ENCODE data around the gene BACH2. TPM values are rescaled to one million over a fixed set of nuclear protein-coding genes. Genes with fewer than 3 reads are reported as not detected.

The BACH2 gene
- total and polyA plus RNA-seq, 2 of the 4 experiments (the other 2 are of a cell fraction): 1.3 to 1.4 TPM

DNA sequence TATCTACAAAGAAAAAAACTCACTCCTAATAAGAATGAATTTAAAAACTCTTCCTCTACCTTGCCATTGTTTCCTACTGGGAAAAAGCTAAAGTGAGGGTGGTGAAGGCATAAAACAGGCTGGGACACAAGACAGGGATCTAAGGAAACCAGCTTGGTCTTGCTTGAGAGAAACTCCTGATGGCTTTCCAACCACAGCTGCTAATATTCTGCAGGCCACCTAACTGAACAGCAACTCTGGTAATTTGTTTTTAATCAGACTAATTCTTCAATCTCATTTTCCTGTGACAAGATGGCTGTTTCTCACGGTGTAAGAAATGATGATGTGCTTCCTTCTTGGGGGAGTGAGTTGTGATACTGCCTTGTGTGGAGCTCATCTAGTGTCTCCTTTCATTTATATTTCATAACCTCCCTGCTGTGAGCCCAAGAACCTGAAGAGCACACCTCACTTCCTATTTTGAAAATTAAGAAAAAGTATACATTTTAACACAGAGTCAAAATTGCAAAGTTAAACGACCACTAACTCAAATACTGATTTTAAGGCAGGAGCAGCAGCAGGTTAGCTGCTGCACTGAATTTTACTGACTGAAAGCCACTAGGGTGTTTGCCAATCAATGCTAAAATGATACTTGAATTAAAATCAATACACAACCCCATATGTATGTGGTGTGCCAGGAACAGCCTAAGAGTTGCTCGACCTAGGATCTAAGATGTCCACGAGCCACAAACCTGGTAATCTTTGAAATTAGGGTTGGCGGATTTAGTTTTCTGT, 58.0 kb downstream of the BACH2 start:
- intact Hi-C loops (cut with micrococcal nuclease): no loop called here
- in situ Hi-C loops (cut with MboI; ENCODE audit: low sequenced_read_pairs): no loop called here
- DNase-seq: no peak
- H2BK5ac ChIP-seq (ENCODE audit: low read depth, low read length, poor library complexity, severe bottlenecking): no peak overlapping the region
- H2AK9ac ChIP-seq (replicated peaks; ENCODE audit: low read depth, low read length, poor library complexity): no peak overlapping the region
- no CpG with 5 or more reads among the region's 5 CpGs for WGBS, 2 experiments (ENCODE audit: extremely low coverage in 2 of 2, insufficient read length in 1 of 2)
- no peak overlapping the region for H3K14ac ChIP-seq (replicated peaks; ENCODE audit: low read depth, low read length)
- H4K5ac ChIP-seq (ENCODE audit: low read depth, low read length): no peak overlapping the region
- H3K23ac ChIP-seq (ENCODE audit: low read depth, low read length): no peak overlapping the region
- H2BK15ac ChIP-seq (ENCODE audit: low read depth, low read length): no peak overlapping the region
- H3K4me3 ChIP-seq (ENCODE audit: insufficient read depth, low read depth, low read length): no peak overlapping the region
- H3K4me2 ChIP-seq (ENCODE audit: low read depth, low read length): no peak overlapping the region
- no TSS peak for BruUV-seq (replicated peaks)
- H4K20me1 ChIP-seq (ENCODE audit: insufficient read depth, low read length): no peaks in the 10 kb centered on the region
- no peak overlapping the region for H3K18ac ChIP-seq (ENCODE audit: low read depth, low read length)
- H2BK120ac ChIP-seq (ENCODE audit: low read depth, low read length): no peak overlapping the region
- no peak for ATAC-seq (ENCODE audit: low read depth)
- H3K79me1 ChIP-seq (ENCODE audit: low read depth in 1 of 2, low read length in 2 of 2): no peaks in the 10 kb centered on the region
- H2AFZ ChIP-seq (replicated peaks; ENCODE audit: low read length, poor library complexity): no peak overlapping the region
- no peaks in the 10 kb centered on the region for H3K27me3 ChIP-seq (ENCODE audit: control insufficient read depth, insufficient read depth, low read length)
- H2AK5ac ChIP-seq (ENCODE audit: low read depth, low read length): no peak overlapping the region
- H4K91ac ChIP-seq (ENCODE audit: insufficient read depth, low read depth, low read length): no peak overlapping the region
- CTCF ChIA-PET: no interaction called here
- H4K8ac ChIP-seq (ENCODE audit: low read depth in 2 of 2, low read length in 2 of 2): no peak overlapping the region
- H3K9ac ChIP-seq (ENCODE audit: low read depth, low read length): no peak overlapping the region
- no peak overlapping the region for H3K4ac ChIP-seq (ENCODE audit: low read depth, low read length)
- no peak for TF ChIP-seq CTCF (conservative IDR thresholded peaks at IDR 0.05; ENCODE audit: low read depth, low read length)
- no peak for TF ChIP-seq MAFK (IDR thresholded peaks at IDR 0.05; ENCODE audit: low read depth, low read length)
- TF ChIP-seq, protein P1, sequence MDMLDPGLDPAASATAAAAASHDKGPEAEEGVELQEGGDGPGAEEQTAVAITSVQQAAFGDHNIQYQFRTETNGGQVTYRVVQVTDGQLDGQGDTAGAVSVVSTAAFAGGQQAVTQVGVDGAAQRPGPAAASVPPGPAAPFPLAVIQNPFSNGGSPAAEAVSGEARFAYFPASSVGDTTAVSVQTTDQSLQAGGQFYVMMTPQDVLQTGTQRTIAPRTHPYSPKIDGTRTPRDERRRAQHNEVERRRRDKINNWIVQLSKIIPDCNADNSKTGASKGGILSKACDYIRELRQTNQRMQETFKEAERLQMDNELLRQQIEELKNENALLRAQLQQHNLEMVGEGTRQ (IDR thresholded peaks at IDR 0.05; ENCODE audit: low read depth, low read length): no peak
- no peak for TF ChIP-seq RFX5 (IDR thresholded peaks at IDR 0.05; ENCODE audit: low read depth, low read length)
- TF ChIP-seq MAZ (IDR thresholded peaks at IDR 0.05; ENCODE audit: borderline replicate concordance, low read depth, low read length): no peak
- TF ChIP-seq SMC3 (IDR thresholded peaks at IDR 0.05; ENCODE audit: low read depth, low read length): no peak
- TF ChIP-seq MXI1 (IDR thresholded peaks at IDR 0.05; ENCODE audit: borderline replicate concordance, low read depth, low read length): no peak
- TF ChIP-seq FOS (IDR thresholded peaks at IDR 0.05; ENCODE audit: low read depth, low read length): no peak
- H3K4me1 ChIP-seq (ENCODE audit: control insufficient read depth, insufficient read depth, low read length): no peaks in the 10 kb centered on the region; the same call in 1 of the 2 replicates
- no peak overlapping the region for H3K27ac ChIP-seq (ENCODE audit: insufficient read depth, low read length)
- no peaks in the 10 kb centered on the region for H3K9me3 ChIP-seq (ENCODE audit: control insufficient read depth, insufficient read depth, low read length)
- H2BK20ac ChIP-seq (ENCODE audit: low read depth, low read length): no peak overlapping the region
- no peak overlapping the region for H3K56ac ChIP-seq (ENCODE audit: extremely low read depth, insufficient read depth, low read length)
- no peaks in the 10 kb centered on the region for H3K36me3 ChIP-seq (ENCODE audit: control insufficient read depth, insufficient read depth, low read length)
- no peaks in the 10 kb centered on the region; the same call in 1 of the 2 replicates for H3K9me1 ChIP-seq (ENCODE audit: insufficient read depth, low read length)
- POLR2A ChIA-PET (ENCODE audit: unreplicated experiment): no interaction called here
- dilution Hi-C loops (cut with HindIII; ENCODE audit: low sequenced_read_pairs, unreplicated experiment): no loop called here
